Skeletal muscle tissue (tissue), 4 donors: Measurements from ENCODE around the gene PCDHGA5. TPM values are rescaled to one million over a fixed set of nuclear protein-coding genes. Genes with fewer than 3 reads are reported as not detected.
"Not testable (repeated sequence)": the region's sequence is repeated elsewhere in the genome, so short reads cannot be mapped to it uniquely, and the experiment has no call there.

ENCODE experiments used
- H3K27ac ChIP-seq: one replicate; pipeline ENCODE4 v1.7.0; 2013; ENCODE audit warnings: mild to moderate bottlenecking, low read depth, low read length, inconsistent platforms
- H3K27me3 ChIP-seq, 3 donors: one replicate each; pipeline ENCODE4 v1.7.0; 2013; ENCODE audit warnings: low read length in 3 of 3; ENCODE audit not compliant: control insufficient read depth in 3 of 3, insufficient read depth in 3 of 3
- H3K36me3 ChIP-seq, 3 donors: one replicate each; pipeline ENCODE4 v1.7.0; 2013; ENCODE audit warnings: low read length in 3 of 3; ENCODE audit not compliant: control insufficient read depth in 3 of 3, insufficient read depth in 3 of 3
- H3K4me1 ChIP-seq, 3 donors: one replicate each; pipeline ENCODE4 v1.7.0; 2013; ENCODE audit warnings: low read length in 3 of 3, mild to moderate bottlenecking in 3 of 3; ENCODE audit not compliant: control insufficient read depth in 3 of 3, insufficient read depth in 3 of 3
- H3K4me3 ChIP-seq, 3 donors: one replicate each; pipeline ENCODE4 v1.7.0; 2013; ENCODE audit warnings: low read length in 3 of 3
- H3K9ac ChIP-seq, 3 donors: one replicate each; pipeline ENCODE4 v1.7.0; 2013; ENCODE audit warnings: low read length in 3 of 3, mild to moderate bottlenecking in 3 of 3, moderate library complexity in 2 of 3, low read depth in 1 of 3
- H3K9me3 ChIP-seq, 3 donors: one replicate each; pipeline ENCODE4 v1.7.0; 2013; ENCODE audit warnings: low read length in 3 of 3; ENCODE audit not compliant: control insufficient read depth in 3 of 3
- total RNA-seq: library from RNA; depleted of rRNA; stranded (reverse); fragments of >200 nt; gene quantifications from one replicate; pipeline ENCODE4 v1.2.3, GENCODE V29; 2014
- donor health status: Osteomylitis.

Gene PCDHGA5
- total RNA-seq, 1 donor from 2014 or later = 2.1 TPM

DNA sequence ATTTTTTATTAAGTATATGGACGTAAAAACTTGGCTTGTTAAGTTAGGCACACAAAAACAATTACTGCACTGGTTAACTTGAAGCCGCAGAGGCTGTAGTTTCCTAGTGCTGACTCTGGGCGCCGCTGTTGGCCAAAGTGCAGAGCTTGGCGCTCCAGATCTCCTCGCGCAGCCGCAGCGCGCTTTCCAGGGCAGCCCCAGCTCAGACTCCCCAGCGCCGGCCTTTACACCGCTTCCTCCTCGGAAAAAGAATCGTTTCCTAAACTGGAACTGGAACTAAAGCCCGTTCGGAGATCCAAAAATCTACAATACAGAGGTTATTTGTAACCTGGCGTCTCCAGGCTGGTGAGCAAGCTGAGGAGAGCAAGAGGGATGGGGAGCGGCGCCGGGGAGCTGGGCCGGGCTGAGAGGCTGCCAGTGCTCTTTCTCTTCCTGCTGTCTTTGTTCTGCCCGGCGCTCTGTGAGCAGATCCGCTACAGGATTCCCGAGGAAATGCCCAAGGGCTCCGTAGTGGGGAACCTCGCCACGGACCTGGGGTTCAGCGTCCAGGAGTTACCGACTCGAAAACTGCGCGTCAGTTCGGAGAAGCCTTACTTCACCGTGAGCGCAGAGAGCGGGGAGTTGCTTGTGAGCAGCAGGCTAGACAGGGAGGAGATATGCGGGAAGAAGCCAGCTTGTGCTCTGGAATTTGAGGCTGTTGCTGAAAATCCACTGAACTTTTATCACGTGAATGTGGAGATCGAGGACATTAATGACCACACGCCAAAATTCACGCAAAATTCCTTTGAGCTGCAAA, 34.0 kb downstream of the PCDHGA5 start, which contains the start of gene PCDHGB5:
PCDHGB5 (plus strand) TSS at position 192 of the 796 bp plus-strand sequence; CDS start at position 373, 181 bp downstream.
- Histone ChIP-seq H3K27me3 (peaks cover 0 to 12% (median 8%) of the 10 kb centered on the region in 3 donors), H3K4me1 (peaks cover 0 to 23% (median 6%) of the 10 kb centered on the region in 3 donors), H3K9ac (peak within 1 kb of the TSS in 1 of 3 donors; percentile 12), H3K4me3 (peak within 1 kb of the TSS; percentile 51 to 60 (median 54)), H3K9me3 (peaks cover 12 to 32% (median 19%) of the 10 kb centered on the region in 3 donors)
- not testable (repeated sequence) for H3K27ac ChIP-seq, H3K36me3 ChIP-seq

DNA sequence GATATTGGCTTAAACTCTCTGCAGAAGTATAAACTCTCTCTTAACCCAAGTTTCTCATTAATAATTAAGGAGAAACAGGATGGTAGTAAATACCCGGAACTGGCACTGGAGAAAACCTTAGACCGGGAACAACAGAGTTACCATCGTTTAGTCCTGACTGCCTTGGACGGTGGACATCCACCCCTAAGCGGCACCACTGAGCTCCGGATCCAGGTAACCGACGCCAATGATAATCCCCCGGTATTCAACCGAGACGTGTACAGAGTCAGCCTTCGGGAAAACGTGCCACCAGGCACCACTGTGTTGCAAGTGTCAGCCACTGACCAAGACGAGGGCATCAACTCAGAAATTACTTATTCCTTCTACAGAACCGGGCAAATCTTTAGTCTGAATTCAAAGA, 34.6 kb downstream of the PCDHGA5 start:
- Histone ChIP-seq H3K36me3 (peaks cover 0 to 3% (median 3%) of the 10 kb centered on the region in 3 donors), H3K9me3 (peaks cover 12 to 31% (median 23%) of the 10 kb centered on the region in 3 donors), H3K27me3 (peaks cover 0 to 8% (median 7%) of the 10 kb centered on the region in 3 donors), H3K27ac (no peak overlapping the region), H3K9ac (peak overlapping the region in 1 of 3 donors; percentile 12), H3K4me3 (peak overlapping the region; percentile 40 to 54 (median 48)), H3K4me1 (peaks cover 0 to 28% (median 6%) of the 10 kb centered on the region in 3 donors)

GRCh38 chr5:141399555-141400258, 35.7 kb downstream of the PCDHGA5 start:
- Histone ChIP-seq H3K4me1 (peaks cover 0 to 27% (median 6%) of the 10 kb centered on the region in 3 donors), H3K27ac (no peak overlapping the region), H3K36me3 (peaks cover 0 to 6% (median 3%) of the 10 kb centered on the region in 3 donors), H3K4me3 (peak overlapping the region; percentile 43 to 66 (median 51)), H3K27me3 (peaks cover 0 to 7% (median 3%) of the 10 kb centered on the region in 3 donors), H3K9ac (no peak overlapping the region), H3K9me3 (peaks cover 10 to 30% (median 30%) of the 10 kb centered on the region in 3 donors)

DNA sequence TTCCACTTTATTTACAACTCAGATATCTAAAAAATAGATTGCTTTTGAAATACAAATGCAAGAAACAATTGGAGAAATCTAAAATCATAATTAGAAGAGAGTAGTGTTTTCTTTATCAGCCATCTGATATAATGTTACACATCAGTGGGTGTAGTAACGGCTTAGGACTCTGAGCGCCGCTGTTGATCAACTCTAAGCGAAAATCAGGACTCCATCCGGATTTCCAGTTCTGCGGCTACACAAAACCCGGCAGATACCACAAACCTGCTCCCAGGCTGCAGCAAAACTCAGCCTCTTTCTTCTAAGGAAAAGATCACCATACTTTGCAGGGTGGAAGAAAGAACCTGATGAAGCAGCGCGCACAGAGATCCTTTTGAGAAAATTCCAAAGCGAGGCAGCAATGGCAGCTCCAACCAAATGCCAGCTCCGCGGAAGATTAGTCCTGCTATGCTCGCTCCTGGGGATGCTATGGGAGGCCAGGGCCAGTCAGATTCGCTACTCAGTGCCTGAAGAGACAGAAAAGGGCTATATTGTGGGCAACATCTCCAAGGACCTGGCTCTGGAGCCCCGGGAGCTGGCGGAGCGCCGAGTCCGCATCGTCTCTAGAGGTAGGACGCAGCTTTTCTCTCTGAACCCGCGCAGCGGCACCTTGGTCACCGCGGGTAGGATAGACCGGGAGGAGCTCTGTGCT, 38.7 kb downstream of the PCDHGA5 start, which contains the start of gene PCDHGA9:
PCDHGA9 (plus strand) TSS at position 226 of the 691 bp plus-strand sequence; CDS start at position 401, 175 bp downstream.
- Histone ChIP-seq H3K27me3 (peaks cover 0 to 3% (median 2%) of the 10 kb centered on the region in 3 donors), H3K36me3 (peaks cover 0 to 8% (median 3%) of the 10 kb centered on the region in 3 donors), H3K27ac (no peak within 1 kb of the TSS), H3K4me1 (peaks cover 0 to 25% (median 6%) of the 10 kb centered on the region in 3 donors), H3K9me3 (peaks cover 9 to 31% (median 29%) of the 10 kb centered on the region in 3 donors), H3K9ac (peak within 1 kb of the TSS in 1 of 3 donors; percentile 50), H3K4me3 (peak within 1 kb of the TSS; percentile 64 to 70 (median 65))

DNA sequence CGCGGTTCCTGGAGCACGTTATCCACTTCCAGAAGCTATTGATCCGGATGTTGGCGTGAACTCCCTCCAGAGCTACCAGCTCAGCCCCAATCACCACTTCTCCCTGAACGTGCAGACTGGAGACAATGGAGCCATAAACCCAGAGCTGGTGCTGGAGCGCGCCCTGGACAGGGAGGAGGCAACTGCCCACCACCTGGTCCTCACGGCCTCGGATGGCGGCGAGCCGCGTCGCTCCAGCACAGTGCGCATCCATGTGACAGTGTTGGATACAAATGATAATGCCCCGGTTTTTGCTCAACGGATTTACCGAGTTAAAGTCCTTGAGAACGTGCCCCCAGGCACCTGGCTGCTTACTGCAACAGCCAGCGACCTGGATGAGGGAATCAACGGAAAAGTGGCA, 39.4 kb downstream of the PCDHGA5 start:
- H3K9me3 ChIP-seq = peaks cover 9 to 34% (median 29%) of the 10 kb centered on the region in 3 donors
- H3K4me3 ChIP-seq = peak overlapping the region; percentile 52 to 65 (median 64)

GRCh38 chr5:141407790-141408505, 44.0 kb downstream of the PCDHGA5 start, which contains the start of gene PCDHGB6:
PCDHGB6 (plus strand) TSS chr5:141408021; CDS start chr5:141408203, 182 bp downstream.
- H3K9me3 ChIP-seq = peaks cover 3 to 30% (median 27%) of the 10 kb centered on the region in 3 donors
- H3K36me3 ChIP-seq = peaks cover 0 to 19% (median 4%) of the 10 kb centered on the region in 3 donors
- H3K4me3 ChIP-seq = peak within 1 kb of the TSS; percentile 60 to 65 (median 60)
- peaks cover 0 to 10% (median 5%) of the 10 kb centered on the region in 3 donors for H3K4me1 ChIP-seq
- H3K9ac ChIP-seq = peak within 1 kb of the TSS in 2 of 3 donors; percentile 55 to 76
- H3K27ac ChIP-seq = peak within 1 kb of the TSS; percentile 36
- H3K27me3 ChIP-seq = not testable (repeated sequence)

More for the DNA sequence above, 39.4 kb downstream of the PCDHGA5 start:
- peaks cover 0 to 8% (median 3%) of the 10 kb centered on the region in 3 donors for H3K36me3 ChIP-seq
- H3K9ac ChIP-seq = no peak overlapping the region
- peaks cover 0 to 3% (median 2%) of the 10 kb centered on the region in 3 donors for H3K27me3 ChIP-seq
- H3K27ac ChIP-seq = no peak overlapping the region
- H3K4me1 ChIP-seq = peaks cover 0 to 25% (median 6%) of the 10 kb centered on the region in 3 donors

GRCh38 chr5:141409598-141410306, 45.8 kb downstream of the PCDHGA5 start:
- H3K9ac ChIP-seq = no peak overlapping the region
- H3K4me1 ChIP-seq = peaks cover 0 to 11% (median 6%) of the 10 kb centered on the region in 3 donors
- H3K27me3 ChIP-seq = peaks cover 2 to 7% (median 6%) of the 10 kb centered on the region in 3 donors
- peaks cover 2 to 21% (median 4%) of the 10 kb centered on the region in 3 donors for H3K36me3 ChIP-seq
- H3K9me3 ChIP-seq = peaks cover 10 to 30% (median 17%) of the 10 kb centered on the region in 3 donors
- no peak overlapping the region for H3K27ac ChIP-seq
- peak overlapping the region; percentile 33 to 68 (median 44) for H3K4me3 ChIP-seq

DNA sequence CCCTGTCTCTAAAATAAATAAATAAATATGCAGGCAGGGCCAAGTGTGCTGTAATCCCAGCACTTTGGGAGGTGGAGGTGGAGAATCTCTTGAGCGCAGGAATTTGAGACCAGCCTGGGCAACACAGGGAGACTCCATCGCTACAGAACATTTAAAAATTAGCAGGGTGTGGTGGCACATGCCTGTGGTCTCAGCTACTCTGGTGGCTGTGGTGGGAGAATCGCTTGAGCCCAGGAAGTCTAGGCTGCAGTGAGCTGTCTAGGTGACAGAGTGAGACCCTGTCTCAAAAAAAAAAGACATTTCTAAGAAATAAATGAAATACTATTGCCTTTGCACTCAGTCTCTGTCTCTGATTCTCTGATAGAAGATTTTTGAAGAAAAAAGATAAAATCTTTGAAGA, 47.6 kb downstream of the PCDHGA5 start:
- peak overlapping the region; percentile 23 to 41 (median 35) for H3K4me3 ChIP-seq

More for the DNA sequence above, 47.6 kb downstream of the PCDHGA5 start:
- Histone ChIP-seq H3K9ac (peak overlapping the region in 1 of 3 donors; percentile 6), H3K9me3 (peaks cover 10 to 28% (median 16%) of the 10 kb centered on the region in 3 donors), H3K4me1 (peaks cover 0 to 13% (median 6%) of the 10 kb centered on the region in 3 donors), H3K27ac (no peak overlapping the region), H3K36me3 (peaks cover 2 to 20% (median 4%) of the 10 kb centered on the region in 3 donors), H3K27me3 (peaks cover 0 to 7% (median 6%) of the 10 kb centered on the region in 3 donors)
